Islet precursor cell (in vitro differentiated cells): ENCODE data around the gene ABR.
A peak's percentile ranks its signal among the peaks of the same experiment; 100 is the strongest.
"Not testable (repeated sequence)": the region's sequence is repeated elsewhere in the genome, so short reads cannot be mapped to it uniquely, and the experiment has no call there.

ENCODE experiments used
- DNase-seq: peaks from one replicate; pipeline ENCODE4 v3.0.0-alpha.2; 2018

Gene ABR

DNA sequence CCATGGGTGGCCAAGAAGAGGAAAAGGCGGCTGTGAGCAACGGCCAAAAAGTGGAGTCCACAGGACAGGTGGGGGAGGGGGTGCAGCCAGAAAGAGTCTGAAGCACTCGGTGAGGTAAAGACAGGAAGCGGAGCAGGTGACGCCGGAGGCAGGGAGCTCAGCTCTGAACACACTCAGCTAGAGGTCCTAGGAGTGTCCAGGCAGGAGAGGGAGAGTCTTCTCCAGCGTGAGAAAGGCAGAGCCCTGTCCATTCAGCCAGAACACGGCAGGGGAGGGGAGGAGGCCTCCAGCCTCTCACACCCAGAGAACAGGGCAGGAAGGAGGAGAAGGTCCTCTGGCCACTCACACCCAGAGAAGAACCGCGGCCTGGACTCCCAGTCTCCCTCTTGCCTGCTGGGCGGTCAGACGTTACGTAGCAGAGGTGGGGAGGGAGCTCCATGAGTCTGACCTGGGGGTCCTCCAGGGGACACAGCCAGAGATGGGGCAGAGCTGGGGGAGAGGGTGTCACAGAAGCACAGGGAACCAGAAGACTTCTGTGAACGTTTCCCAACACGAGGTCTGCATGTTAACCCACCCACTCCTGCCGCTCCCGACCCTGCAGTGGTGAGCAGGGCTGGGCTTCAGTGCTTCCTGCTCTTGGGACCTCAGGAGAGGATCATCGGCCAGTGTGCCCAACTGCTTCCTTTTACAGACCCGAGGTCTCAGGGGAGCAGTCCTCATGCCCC lies 89.2 kb downstream of the ABR start:
- no peak for DNase-seq

GRCh38 chr17:1089915-1090314 lies 89.9 kb downstream of the ABR start:
- no peak for DNase-seq

DNA sequence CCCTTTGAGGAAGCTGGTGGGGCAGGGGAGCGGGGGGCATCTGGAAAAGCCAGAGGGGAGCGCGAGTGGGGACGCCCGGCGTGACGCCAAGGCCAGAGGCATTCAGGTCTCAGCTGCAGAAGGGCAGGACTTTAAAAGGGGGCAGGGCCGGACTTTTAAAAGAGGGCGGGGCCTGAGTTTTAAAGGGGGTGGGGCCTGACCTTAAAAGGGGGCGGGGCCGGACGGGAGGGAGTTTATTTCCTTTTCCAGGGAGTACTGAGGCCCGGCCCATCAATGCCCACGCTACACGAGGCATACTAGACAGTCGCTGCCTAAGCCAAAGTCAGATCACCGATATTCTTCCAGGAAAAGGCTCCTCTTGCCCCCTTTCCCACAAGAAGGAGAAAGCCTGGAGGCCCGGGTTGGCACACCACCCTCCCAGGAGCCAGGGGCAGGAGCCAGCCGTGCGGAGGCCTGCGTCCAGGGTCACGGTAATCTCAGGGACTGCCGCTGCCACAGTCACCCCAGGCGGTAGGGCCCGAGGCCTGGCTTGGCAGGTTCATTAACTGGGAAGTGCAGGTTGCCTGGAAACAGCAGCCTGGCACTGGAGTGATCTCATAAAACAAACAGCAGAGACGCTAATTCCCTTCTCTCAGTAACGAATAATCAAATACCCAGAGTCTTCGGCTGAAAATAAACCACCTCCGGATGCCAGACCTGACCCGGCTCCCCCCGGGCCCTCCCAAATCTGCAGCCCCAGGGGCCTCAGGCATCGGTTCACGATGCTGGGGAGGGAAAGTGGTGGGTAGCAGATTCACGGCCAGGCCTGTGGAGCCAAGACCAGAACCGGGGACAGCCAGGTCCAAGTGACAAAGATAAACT lies 92.2 kb downstream of the ABR start:
- peak; percentile 85 for DNase-seq

GRCh38 chr17:1083451-1084187 lies 96.2 kb downstream of the ABR start:
- no peak for DNase-seq

DNA sequence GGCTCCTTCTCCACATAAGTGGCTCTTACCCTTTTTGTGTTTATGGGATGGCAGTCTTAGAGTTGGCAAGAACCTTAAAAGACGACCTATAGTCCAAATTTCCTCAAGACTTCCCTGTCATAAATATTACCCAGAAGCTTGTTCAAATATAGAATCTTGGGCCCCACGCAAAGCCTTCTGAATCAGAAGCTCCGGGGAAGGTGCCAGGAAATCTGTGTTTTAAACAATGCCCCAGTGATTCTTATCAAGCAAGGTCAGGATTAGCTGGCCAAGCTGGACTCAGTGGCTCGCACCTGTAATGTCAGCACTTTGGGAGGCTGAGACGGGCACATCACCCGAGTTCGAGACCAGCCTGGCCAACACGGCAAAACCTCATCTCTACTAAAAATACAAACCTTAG lies 97.2 kb downstream of the ABR start:
- DNase-seq = no peak

DNA sequence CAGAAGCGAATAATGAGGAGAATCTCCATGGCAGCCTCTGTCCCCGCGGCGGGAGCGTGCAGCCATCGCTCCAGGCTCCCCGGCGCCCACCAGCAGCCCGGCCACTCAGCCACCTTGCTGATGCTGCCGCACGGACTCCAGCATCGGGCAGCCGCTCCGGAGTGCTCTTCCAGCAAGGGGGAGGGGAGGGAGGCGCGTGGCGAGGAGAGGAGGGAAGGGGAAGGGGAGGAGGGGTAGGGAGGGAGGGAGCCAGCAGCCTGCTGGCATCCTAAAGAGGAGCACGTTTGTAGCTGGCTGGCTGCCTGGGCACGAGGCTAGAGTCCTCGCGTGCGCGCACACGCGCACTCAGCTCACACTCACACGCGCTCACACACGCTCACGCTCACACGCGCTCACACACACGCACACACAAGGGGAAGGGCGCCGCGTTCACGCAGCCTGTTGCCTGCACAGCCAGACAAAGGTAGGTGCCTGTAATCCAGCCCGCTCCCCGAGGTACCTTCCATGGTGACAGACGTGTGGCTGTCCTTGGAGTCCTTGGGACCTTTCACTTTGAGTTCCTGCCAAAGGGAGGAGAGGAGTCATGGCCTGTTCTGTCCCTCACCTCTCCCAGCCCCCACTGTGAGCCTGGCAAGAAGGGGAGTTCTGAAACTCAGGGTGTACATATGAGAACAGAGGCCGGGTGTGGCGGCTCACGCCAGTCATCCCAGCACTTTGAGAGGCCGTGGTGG lies 100.8 kb downstream of the ABR start:
- peak; percentile 65 for DNase-seq

GRCh38 chr17:1077986-1078711 lies 101.6 kb downstream of the ABR start:
- no peak for DNase-seq

- DNase-seq = no peak
Measured at GRCh38 chr17:1077581-1077985, 102.2 kb downstream of the ABR start.

DNA sequence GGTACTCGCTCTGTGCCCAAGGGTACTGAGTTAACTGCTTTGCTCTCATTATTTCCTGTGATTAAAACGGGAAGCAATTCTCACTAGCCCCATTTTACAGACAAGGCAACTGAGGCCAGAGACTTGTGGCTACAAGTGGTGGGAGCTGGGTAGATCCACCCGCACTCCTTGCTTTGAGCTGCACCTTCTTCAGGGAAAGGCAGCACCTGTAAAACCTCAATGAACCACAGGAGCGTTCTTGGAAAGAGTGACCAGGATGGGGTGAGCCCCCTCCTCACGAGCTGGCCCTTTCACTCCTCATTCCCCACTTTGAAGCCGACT lies 102.8 kb downstream of the ABR start:
- DNase-seq = no peak

DNA sequence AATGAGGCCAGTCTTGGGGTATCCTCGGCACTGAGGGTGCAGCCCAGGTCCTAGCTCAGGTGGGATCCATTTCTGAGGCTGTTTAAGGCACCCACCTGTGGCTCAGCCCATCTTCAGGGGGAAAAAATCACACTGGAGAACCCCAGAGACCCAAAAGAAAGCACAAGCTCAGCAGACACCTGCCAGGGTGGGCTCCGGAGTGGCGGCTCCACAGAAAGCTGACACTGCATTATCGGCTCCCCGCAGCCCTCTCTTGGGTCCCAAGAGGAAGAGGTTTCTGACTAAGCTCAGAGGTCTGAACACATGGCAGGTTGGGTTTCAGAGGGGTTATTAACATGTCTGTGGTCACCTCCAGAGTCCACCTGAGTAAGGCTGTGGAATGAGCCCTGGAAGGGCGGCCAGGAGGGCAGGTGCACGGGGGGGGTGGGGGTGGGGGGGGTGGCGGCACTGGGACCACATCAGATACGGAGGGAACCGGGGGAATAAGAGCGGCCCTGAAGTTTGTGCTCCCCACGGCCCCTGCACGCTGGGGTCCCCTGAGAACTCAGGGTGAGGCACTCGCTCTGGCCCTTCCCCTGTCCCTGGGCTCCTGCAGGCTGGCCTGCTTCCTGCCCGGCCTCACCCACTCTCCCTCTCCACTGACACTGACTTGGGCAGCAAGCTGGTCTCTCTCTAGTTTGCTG lies 103.3 kb downstream of the ABR start:
- peak; percentile 78 for DNase-seq

- no peak for DNase-seq
Measured at GRCh38 chr17:1074886-1075605, 104.7 kb downstream of the ABR start.

- not testable (repeated sequence) for DNase-seq
Measured at GRCh38 chr17:1073963-1074625, 105.7 kb downstream of the ABR start.

DNA sequence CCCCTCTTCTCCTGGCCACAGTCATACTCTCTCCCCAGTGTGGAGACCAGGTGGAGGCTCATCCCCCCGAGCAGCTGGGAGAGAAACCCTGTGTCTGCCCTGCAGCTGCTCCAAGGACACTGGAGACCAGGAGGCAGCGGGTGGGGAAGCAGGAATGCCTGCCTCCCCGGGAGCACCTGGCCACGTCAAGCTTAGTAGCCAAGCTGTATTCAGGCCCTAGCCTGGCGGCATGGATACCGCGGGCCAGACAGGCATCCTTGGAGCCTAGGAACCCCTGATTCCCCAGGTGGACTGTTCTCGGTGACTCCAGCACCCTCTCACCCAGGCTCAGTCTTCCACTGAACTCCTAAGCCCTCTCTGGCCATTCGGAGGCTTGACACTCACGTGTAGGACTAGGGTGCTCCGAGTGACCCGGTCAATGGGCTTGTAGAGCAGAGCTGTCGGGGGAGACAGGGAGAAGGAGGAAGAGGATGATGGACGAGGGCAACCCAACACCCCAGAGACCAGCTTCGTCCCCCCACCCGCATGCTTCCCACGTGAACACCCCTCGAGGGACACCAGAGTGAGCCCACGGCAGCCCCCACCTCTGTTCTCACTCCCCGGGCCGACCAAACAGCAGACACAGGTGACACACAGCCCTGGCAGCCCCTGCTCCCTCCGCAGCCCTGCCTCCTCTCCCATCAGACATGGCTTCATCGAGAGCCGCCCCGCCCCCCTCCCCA lies 106.4 kb downstream of the ABR start:
- peak; percentile 52 for DNase-seq

GRCh38 chr17:1072551-1072961 lies 107.2 kb downstream of the ABR start:
- peak; percentile 54 for DNase-seq

DNA sequence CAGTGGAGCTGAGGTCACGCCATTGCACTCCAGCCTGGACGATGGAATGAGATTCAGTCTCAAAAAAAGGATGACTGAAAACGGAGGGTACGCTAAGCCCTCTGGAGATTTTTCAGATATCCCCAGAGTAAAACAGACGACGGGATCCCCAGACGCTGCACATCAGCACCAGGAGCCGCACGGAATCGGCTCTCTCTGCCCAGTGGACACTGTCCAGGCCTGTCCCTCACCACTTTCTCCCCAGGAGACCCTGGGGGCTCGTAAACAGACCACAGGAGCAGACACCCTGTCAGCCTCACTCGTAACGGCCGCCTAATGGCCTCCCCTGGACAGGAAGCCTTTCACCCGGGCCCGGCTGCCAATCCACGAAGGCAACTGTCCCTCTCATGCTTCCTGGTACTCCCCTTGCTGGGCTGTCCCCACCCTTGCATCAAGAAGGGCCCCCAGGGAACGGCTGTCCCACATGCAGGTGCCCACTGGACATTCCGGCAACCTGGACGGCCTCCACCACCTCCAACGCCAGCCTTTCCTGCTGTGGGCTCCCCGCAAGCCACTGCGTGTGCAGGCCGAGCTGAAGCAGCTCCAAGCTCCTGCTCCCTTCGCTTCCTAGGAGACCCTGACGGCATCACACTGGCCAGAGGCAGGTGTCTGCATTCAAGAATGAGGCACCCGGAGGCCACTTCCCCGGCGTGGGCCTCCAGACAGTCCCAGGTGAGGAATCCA lies 108.5 kb downstream of the ABR start:
- peak; percentile 93 for DNase-seq

DNA sequence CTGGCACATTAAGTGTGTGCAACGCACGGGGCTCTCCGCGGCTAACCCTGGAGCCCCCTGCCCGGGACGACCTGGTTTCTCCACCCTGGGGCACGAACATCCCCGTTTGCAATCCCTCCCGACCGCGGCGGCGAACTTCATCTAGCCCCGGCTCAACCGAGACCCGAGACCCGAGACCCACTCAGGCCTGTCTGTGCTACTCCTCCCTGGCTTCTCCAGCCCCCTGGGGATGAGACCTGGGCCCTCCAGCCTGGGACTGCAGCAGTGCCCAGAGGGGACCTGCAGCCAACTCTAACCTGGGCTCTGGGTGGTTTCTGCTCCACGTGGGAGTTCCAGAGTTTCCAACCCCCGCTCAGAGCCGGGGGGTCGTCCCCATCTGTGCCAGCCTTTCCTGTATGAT lies 109.4 kb downstream of the ABR start:
- DNase-seq = no peak

DNA sequence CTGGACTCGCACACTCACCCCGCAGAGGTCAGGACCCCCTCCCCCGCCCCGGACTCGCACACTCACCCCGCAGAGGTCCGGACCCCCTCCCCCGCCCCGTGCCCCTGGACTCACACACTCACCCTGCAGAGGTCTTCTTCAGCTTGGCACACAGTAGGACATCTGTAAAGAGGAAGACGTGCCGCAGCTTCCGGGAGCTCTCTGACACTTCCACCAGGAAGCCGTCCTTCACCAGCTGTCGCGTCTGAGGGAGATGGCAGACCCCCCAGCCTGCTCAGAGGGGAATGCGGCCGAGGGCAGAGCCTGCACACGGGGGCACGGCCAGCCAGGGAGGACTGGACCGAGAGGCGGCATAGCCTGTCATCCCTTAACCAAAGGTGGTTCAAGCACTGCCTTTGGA lies 109.9 kb downstream of the ABR start:
- no peak for DNase-seq

- DNase-seq = no peak
Measured at GRCh38 chr17:1068356-1068755, 111.4 kb downstream of the ABR start.
